SK-N-MC (cell line): ENCODE measurements around the gene BEND2.

Source experiments
- EZH2 ChIP-seq: fragments of 200-600 bp; sonication (generic); IDR thresholded peaks from one replicate; pipeline ENCODE4 v1.6.1; 2017; ENCODE audit warnings: antibody characterized with exemption
- FOXP2 ChIP-seq: optimal IDR thresholded peaks from 2 replicates; pipeline ENCODE3; 2011; ENCODE audit warnings: mild to moderate bottlenecking, moderate library complexity; ENCODE audit not compliant: insufficient read depth; ENCODE audit errors: extremely low read length, control extremely low read depth
- POLR2AphosphoS5 ChIP-seq: IDR thresholded peaks from 2 replicates; pipeline ENCODE4 v1.6.1; 2012; ENCODE audit warnings: mild to moderate bottlenecking, low read depth, low read length, borderline replicate concordance

- TF ChIP-seq POLR2AphosphoS5 (no peak), EZH2 (no peak), FOXP2 (no peak)
Observed at GRCh38 chrX:18174971-18175370, 45.7 kb downstream of the BEND2 start.
